ENCODE measurements around the gene PDK4. TPM values are rescaled to one million over a fixed set of nuclear protein-coding genes. Genes with fewer than 3 reads are reported as not detected.
"Not testable (repeated sequence)": the region's sequence is repeated elsewhere in the genome, so short reads cannot be mapped to it uniquely, and the experiment has no call there.

PDK4 gene
- total RNA-seq, 1 donor from 2014 or later = 8.7 TPM

GRCh38 chr7:95578299-95578855 lies 17.9 kb downstream of the PDK4 start:
- no peak for DNase-seq (ENCODE audit: extremely low read depth, low read depth, low spot score)

DNA sequence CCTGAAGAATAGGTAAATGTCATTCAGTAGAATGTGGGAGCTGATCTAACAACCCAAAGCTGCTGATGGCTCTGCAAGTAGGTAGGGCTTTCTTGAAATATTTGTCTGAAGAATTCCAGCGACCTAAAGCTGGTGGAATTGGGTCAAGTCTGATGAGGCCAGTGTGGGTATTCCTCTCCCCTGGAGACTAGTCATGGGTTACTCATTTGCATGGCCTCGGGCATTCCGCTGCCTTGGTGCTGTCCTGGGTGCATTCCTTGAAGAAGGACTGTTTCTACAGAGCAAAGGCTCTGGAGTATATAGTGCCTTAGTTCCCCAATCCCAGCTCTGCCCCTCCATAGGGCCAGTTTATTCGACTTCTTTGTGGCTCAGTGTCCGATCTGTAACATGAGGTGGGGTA lies 19.2 kb downstream of the PDK4 start:
- DNase-seq (ENCODE audit: extremely low read depth, low read depth, low spot score) = no peak

- DNase-seq (ENCODE audit: extremely low read depth, low read depth, low spot score) = no peak
Measured at GRCh38 chr7:95569720-95570119, 26.6 kb downstream of the PDK4 start.

DNA sequence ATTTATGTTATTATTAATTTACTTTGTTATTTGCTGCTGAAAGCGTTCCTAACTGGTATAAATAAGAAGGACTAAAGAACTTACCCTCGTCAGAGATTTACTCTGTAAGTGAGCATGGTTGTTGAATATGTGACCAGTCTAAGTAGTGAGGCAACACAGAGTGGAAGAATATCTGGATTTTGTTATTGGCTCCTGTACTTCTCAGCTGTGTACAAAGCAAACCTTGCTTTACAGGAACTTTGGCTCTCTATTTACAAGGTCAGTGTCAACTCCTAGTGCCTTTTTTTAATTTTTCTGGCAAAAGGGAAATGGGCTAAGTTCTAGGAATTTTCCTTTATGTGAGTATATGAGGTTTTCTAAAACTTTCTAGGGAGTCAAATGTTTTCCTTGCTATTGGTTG lies 35.6 kb downstream of the PDK4 start:
- no peak for DNase-seq (ENCODE audit: extremely low read depth, low read depth, low spot score)

DNA sequence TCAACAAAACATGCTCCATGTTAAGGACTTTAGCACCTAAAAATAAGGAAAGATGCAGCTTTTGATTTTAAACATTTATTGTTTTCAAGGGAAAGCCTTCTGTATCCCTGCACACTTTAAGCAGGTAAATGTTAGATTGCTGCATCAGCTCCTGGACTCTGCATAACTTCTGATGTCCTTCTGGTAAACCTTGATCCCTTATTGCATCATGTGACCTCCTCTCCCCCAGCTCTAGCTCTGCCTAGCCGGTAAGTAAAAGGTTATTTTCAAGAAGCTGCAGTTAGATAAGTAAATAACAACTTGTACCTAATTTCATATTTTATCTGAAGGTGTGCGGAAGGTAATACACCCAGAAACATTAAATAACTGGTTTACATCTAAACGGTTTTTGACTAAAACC lies 37.5 kb downstream of the PDK4 start:
- no peak for DNase-seq (ENCODE audit: extremely low read depth, low read depth, low spot score)

- no peak for DNase-seq (ENCODE audit: extremely low read depth, low read depth, low spot score)
Measured at GRCh38 chr7:95556777-95557176, 39.5 kb downstream of the PDK4 start.

DNA sequence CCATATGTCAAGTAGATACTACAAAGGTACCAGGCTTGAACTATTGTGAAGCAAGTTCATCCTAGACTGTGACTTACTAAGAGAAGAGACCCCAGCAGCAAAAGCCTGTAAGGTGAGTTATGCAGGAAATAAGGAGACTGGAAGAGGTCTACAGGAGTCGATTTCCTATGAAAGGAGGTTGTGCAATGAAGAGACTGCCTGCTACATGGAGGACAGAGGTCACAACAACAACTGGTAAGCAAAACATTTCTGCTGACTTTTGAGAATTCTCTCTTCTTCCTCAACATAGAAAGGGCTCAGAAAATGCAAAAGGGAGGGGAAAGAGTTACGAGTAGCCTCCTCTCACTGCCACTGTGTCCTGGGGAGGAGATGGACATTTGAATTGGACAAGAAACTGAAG lies 42.4 kb downstream of the PDK4 start:
- no peak for DNase-seq (ENCODE audit: extremely low read depth, low read depth, low spot score)

DNA sequence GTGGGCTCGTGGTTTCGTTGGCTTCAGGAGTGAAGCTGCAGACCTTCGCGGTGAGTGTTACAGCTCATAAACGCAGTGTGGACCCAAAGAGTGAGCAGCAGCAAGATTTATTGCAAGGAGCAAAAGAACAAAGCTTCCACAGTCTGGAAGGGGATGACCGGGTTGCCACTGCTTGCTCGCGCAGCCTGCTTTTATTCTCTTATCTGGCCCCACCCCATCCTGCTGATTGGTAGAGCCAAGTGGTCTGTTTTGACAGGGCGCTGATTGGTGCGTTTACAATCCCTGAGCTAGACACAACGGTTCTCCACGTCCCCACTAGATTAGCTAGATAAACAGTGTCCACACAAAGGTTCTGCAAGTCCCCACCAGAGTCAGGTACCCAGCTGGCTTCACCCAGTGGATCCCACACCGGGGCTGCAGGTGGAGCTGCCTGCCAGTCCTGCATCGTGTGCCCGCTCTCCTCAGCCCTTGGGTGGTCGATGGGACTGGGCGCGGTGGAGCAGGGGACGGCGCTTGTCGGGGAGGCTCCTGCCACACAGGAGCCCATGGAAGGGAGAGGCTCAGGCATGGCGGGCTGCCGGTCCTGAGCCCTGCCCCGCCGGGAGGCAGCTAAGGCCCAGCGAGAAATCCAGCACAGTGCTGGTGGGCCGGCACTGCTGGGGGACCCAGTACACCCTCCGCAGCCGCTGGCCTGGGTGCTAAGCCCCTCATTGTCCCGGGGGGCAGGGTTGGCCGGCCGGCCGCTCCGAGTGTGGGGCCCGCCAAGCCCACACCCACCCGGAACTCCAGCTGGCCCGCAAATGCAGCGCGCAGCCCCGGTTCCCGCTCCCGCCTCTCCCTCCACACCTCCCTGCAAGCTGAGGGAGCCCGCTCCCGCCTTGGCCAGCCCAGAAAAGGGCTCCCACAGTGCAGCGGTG lies 44.0 kb downstream of the PDK4 start:
- not testable (repeated sequence) for DNase-seq (ENCODE audit: extremely low read depth, low read depth, low spot score)

GRCh38 chr7:95550546-95550945 lies 45.8 kb downstream of the PDK4 start:
- no peak for DNase-seq (ENCODE audit: extremely low read depth, low read depth, low spot score)

GRCh38 chr7:95549818-95550529 lies 46.3 kb downstream of the PDK4 start:
- DNase-seq (ENCODE audit: extremely low read depth, low read depth, low spot score) = peak; percentile 60

- no peak for DNase-seq (ENCODE audit: extremely low read depth, low read depth, low spot score)
Measured at GRCh38 chr7:95547361-95548348, 48.7 kb downstream of the PDK4 start.

DNA sequence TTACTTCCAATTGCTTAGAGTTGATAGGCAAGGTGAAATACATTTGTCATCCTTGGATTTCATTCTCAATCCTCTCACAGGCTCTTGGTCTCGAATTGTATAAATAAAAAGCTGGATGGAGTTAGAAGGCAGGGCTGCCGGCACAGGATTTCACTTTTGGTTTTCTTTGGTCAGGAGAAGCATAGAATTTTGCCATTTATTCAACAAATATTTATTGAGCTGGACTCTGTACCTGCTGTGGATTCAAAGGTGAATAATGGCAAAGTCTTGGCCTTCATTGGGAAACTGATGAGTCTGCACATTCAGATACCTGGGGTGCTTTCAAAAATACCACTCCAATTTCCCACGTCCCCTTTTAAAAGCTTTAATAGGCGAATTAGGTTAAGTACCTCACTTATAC lies 49.7 kb downstream of the PDK4 start:
- DNase-seq (ENCODE audit: extremely low read depth, low read depth, low spot score) = no peak

GRCh38 chr7:95545673-95546072 lies 50.6 kb downstream of the PDK4 start:
- no peak for DNase-seq (ENCODE audit: extremely low read depth, low read depth, low spot score)

DNA sequence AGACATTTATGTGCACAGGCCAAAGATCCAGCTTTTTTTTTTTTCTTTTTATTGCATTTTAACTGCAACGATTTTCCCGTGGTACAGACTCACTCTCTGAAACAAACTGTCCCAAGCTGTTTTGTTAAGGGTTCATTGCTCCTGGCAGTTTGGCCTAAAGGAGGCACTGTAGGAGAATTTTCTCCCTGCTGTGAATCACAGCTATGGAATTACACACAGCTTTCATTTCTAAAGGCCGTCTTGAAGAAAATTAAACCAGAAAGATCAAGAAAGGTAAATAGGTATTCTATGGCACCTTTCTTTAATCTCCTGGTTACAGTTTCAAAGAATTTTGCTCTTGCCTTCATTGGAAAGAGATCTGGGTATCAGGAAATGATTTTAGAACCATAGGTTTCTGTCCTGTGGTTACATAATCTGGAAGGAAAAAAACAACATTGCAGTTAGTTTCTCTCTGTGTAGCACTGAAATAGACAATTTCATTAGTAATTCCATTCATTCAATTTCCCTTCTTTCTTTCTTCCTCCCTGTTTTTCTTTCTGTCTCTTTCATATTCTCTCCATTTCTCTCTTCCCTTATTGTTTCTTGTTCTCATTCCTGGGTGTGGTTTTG lies 51.2 kb downstream of the PDK4 start:
- DNase-seq (ENCODE audit: extremely low read depth, low read depth, low spot score) = peak; percentile 52

DNA sequence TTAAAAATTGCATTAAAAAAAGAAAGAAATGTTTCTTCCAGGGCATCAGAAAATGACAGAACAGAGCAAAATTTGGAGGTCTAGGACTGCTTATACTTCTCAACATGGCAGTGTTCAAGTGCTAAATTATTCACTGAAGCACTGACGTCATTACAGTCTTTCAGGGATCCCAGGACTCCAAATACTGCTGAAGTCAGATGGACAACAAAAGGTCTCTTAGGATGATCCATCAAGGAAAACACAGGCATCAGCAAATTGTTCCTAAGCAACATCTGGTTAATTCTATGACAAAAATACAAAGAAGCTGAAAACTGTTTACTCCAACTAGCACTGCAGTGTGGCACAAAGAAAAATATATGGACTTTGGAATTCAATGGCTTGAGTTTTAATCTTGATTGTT lies 52.1 kb downstream of the PDK4 start:
- DNase-seq (ENCODE audit: extremely low read depth, low read depth, low spot score) = no peak

DNA sequence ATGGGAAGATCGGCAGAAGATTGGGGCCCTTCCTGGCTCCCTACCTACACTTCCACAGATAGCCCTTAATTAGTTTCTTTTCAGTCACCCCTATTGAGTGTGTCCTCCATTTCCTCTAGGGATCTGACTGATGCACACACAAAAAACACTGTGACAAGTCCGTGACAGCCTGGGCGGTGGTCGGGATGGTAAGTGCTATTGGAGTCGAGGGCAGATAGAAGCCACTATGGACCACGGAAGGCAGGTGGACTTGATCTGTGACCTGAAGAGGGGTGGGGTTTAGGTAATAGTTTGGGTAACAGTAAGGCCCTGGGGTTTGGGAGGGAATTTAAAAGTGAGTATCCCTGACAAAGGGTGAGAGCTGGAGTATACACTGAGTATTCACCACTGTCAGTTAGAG lies 53.0 kb downstream of the PDK4 start:
- no peak for DNase-seq (ENCODE audit: extremely low read depth, low read depth, low spot score)

DNA sequence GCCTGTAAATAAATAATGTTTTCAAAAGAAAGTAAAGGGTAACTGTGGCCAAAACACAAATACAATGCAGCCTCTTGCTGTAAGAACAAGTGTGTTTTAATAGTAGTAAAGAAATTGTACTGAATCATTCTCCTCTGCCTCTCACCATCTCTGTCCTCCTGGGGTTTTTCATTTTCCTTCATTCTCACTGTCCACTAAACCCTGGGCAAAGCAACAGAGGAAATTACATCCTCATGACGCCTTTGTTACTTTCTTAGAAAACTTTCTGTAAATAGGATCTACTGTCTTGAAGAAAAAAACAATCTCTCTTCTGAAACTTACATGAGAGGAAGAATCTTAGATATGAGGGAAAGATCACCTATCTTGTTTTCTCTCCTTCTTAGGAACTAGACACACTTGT lies 56.0 kb downstream of the PDK4 start:
- DNase-seq (ENCODE audit: extremely low read depth, low read depth, low spot score) = no peak

- no peak for DNase-seq (ENCODE audit: extremely low read depth, low read depth, low spot score)
Measured at GRCh38 chr7:95539426-95539825, 56.9 kb downstream of the PDK4 start.

- DNase-seq (ENCODE audit: extremely low read depth, low read depth, low spot score) = no peak
Measured at GRCh38 chr7:95537468-95537867, 58.8 kb downstream of the PDK4 start.

- DNase-seq (ENCODE audit: extremely low read depth, low read depth, low spot score) = no peak
Measured at GRCh38 chr7:95536656-95537311, 59.5 kb downstream of the PDK4 start.

All from glomerular endothelial cell (primary cell).